ENCODE results near the gene LMLN.
"Not testable (repeated sequence)": the region's sequence is repeated elsewhere in the genome, so short reads cannot be mapped to it uniquely, and the experiment has no call there.

Gene LMLN

DNA sequence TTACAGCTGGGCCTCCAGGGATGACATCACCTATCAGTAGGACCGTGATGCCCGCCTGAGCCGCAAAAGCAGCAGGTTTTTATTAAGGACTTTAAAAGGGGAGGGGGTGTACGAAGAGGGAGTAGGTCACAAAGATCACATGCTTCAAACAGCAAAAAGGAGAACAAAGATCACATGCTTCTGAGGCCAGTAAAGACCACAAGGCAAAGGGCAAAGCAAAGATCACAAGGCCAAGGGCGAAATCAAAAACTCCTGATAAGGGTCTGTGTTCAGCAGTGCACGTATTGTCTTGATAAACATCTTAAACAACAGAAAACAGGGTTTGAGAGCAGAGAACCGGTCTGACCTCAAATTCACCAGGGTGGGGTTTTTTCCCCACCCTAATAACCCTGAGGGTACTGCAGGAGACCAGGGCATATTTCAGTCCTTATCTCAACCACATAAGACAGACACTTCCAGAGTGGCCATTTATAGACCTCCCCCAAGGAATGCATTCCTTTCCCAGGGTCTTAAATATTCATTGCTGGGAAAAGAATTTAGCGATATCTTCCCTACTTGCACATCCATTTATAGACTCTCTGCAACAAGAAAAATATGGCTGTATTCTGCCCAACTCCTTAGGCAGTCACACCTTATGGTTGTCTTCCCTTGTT, 7.4 kb downstream of the LMLN start:
- H3K4me1 Mint-ChIP-seq; H3K4me3 Mint-ChIP-seq; ATAC-seq (ENCODE audit: low read depth); H3K27me3 Mint-ChIP-seq; H3K36me3 Mint-ChIP-seq; DNase-seq (ENCODE audit: low spot score in 2 of 2); H3K9me3 Mint-ChIP-seq; H3K27ac Mint-ChIP-seq: not testable (repeated sequence)

DNA sequence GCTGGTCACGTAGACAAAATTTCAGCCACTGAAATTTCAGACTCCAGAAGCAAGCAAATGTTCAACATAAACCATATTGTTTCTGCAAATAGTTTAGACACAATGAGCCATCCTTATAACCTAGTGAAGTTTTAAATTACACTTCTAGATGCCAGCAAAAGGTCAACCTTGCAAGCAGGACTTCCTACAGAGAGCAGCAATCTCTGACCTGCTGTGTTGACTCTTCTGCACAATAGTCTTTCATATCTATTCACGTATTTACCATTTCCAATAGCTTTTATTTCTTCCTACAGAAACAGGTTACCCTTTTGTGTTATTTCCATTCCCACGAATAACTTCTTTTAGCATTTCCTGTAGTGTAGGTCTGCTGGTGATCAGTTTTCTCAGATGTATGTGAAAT, 10.6 kb downstream of the LMLN start:
- ATAC-seq (ENCODE audit: low read depth) (no peak), DNase-seq (ENCODE audit: low spot score in 2 of 2) (no peak)
- Mint-ChIP-seq H3K27me3 (peaks cover 2% of the 10 kb centered on the region), H3K4me1 (no peaks in the 10 kb centered on the region), H3K36me3 (peaks cover 11% of the 10 kb centered on the region), H3K9me3 (peaks cover 8% of the 10 kb centered on the region), H3K4me3 (no peak overlapping the region), H3K27ac (no peak overlapping the region)

- Mint-ChIP-seq H3K4me1 (no peaks in the 10 kb centered on the region), H3K27ac (no peak overlapping the region), H3K27me3 (peaks cover 2% of the 10 kb centered on the region), H3K4me3 (no peak overlapping the region), H3K36me3 (peaks cover 8% of the 10 kb centered on the region), H3K9me3 (peaks cover 4% of the 10 kb centered on the region)
- DNase-seq (ENCODE audit: low spot score in 2 of 2) (no peak), ATAC-seq (ENCODE audit: low read depth) (no peak)
Observed at GRCh38 chr3:197974016-197974415, 14.0 kb downstream of the LMLN start.

DNA sequence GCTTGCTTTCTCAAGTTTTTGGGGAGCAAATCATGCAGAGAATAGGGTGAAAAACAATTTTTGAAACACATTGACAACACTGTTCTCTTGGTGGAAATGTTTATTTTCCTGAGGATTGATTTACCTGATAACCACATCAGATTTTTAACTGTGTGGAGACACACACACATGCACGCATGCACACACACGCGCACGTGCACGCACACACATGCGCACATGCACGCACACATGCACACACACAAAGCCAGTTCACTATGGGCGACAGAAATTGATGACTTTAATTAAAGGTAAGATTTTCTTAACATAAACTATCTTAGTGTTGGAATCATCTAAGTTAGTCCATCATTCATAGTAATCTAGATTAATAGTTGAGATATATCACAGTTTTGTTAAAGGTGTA, 15.3 kb downstream of the LMLN start:
- ATAC-seq (ENCODE audit: low read depth) (no peak), DNase-seq (ENCODE audit: low spot score in 2 of 2) (no peak)
- peaks cover 4% of the 10 kb centered on the region for H3K9me3 Mint-ChIP-seq
- H3K4me1 Mint-ChIP-seq, result no peaks in the 10 kb centered on the region
- H3K27ac Mint-ChIP-seq, result no peak overlapping the region
- no peak overlapping the region for H3K4me3 Mint-ChIP-seq
- peaks cover 2% of the 10 kb centered on the region for H3K27me3 Mint-ChIP-seq
- peaks cover 10% of the 10 kb centered on the region for H3K36me3 Mint-ChIP-seq

DNA sequence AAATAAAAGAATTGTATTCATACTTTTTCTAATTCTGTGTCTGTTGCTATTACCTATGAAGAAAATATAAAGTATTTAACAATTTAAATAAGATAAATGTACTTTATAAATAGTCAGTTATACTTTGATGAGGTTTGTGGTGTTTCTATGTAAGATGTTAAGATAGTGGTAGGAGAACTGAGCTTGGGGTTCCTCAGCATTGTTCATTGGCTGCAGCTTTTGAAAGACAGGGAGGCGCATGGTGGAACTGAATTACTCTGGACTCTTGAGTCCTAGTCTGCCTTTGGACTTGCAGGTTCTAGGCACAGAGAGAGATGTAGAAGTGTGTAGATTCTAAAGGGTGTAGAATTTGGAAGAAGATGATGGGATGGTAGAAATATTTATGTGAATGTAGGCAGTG, 23.1 kb downstream of the LMLN start:
- no peak for ATAC-seq (ENCODE audit: low read depth)
- H3K9me3 Mint-ChIP-seq, result no peaks in the 10 kb centered on the region
- H3K36me3 Mint-ChIP-seq, result peaks cover 9% of the 10 kb centered on the region
- no peak overlapping the region for H3K27ac Mint-ChIP-seq
- no peaks in the 10 kb centered on the region for H3K27me3 Mint-ChIP-seq
- peaks cover 7% of the 10 kb centered on the region for H3K4me1 Mint-ChIP-seq
- H3K4me3 Mint-ChIP-seq, result no peak overlapping the region
- DNase-seq (ENCODE audit: low spot score in 2 of 2), result no peak

- Mint-ChIP-seq H3K9me3 (no peaks in the 10 kb centered on the region), H3K4me3 (no peak overlapping the region), H3K27ac (no peak overlapping the region), H3K27me3 (no peaks in the 10 kb centered on the region), H3K36me3 (peaks cover 10% of the 10 kb centered on the region), H3K4me1 (no peaks in the 10 kb centered on the region)
- ATAC-seq (ENCODE audit: low read depth) (no peak), DNase-seq (ENCODE audit: low spot score in 2 of 2) (no peak)
Observed at GRCh38 chr3:197989651-197990050, 29.6 kb downstream of the LMLN start.

GRCh38 chr3:197994736-197995135, 34.7 kb downstream of the LMLN start:
- H3K27ac Mint-ChIP-seq, result no peak overlapping the region
- DNase-seq (ENCODE audit: low spot score in 2 of 2) (no peak), ATAC-seq (ENCODE audit: low read depth) (no peak)
- H3K36me3 Mint-ChIP-seq, result peaks cover 11% of the 10 kb centered on the region
- H3K4me1 Mint-ChIP-seq, result no peaks in the 10 kb centered on the region
- no peaks in the 10 kb centered on the region for H3K27me3 Mint-ChIP-seq
- no peaks in the 10 kb centered on the region for H3K9me3 Mint-ChIP-seq
- H3K4me3 Mint-ChIP-seq, result no peak overlapping the region

DNA sequence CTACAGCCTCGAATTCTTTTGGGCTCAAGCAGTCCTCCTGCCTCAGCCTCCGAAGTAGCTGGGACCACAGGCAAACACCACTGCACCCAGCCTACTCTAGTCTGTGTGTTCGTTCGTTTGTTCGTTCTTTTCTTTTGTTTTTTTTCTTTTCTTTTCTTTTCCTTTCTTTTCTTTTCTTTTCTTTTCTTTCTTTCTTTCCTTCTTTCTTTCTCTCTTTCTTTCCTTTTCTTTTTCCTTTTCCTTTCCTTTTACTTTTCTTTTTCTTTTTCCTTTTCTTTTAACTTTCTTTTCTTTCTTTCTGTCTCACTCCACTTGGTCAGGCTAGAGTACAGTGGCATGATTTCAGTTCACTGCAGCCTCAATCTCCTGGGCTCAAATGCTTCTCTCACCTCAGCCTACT, 36.8 kb downstream of the LMLN start:
- H3K4me3 Mint-ChIP-seq, result no peak overlapping the region
- DNase-seq (ENCODE audit: low spot score in 2 of 2), result no peak
- no peaks in the 10 kb centered on the region for H3K27me3 Mint-ChIP-seq
- ATAC-seq (ENCODE audit: low read depth), result no peak
- no peak overlapping the region for H3K27ac Mint-ChIP-seq
- peaks cover 6% of the 10 kb centered on the region for H3K36me3 Mint-ChIP-seq
- no peaks in the 10 kb centered on the region for H3K4me1 Mint-ChIP-seq
- H3K9me3 Mint-ChIP-seq, result no peaks in the 10 kb centered on the region

DNA sequence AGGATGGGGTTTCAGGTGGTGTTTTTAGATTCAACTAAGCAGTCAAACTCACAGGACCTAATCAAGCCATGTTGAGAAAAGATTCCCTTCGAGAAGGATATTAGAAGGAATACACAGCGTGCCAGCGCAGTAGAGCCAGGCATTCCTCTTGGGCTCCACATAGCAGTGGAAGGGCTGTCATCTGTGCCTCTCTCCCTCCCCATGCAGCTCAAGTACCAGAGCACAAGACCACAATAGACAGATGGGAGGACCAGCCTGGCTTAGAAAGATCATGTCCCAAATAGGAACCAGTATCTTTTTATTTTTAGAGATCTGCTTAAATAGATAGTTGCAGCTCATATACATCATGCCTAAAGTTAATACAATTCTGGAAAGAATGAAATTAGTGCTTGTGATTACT, 37.9 kb downstream of the LMLN start:
- no peak for ATAC-seq (ENCODE audit: low read depth)
- DNase-seq (ENCODE audit: low spot score in 2 of 2), result no peak
- Mint-ChIP-seq H3K4me1 (no peaks in the 10 kb centered on the region), H3K9me3 (no peaks in the 10 kb centered on the region), H3K4me3 (no peak overlapping the region), H3K27me3 (no peaks in the 10 kb centered on the region), H3K27ac (no peak overlapping the region), H3K36me3 (peaks cover 3% of the 10 kb centered on the region)

DNA sequence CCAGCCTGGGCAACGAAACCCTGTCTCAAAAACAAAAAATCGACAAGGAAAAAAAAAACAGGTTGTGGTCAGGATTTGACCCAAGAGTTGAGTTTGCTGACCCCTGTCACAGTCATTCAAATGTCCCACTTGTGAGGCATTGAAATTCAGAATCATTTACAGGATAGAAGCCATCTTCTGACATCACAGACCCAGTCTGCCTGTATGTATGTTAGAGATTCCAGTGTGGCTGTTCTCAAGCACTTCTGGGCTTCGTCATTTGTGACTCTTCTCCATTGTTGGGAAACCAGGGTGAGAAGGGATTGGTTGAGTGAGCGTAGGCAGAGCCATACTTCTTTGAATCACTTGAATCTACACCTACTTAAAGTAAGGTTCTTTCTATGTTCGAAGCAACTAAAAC, 57.1 kb downstream of the LMLN start:
- Mint-ChIP-seq H3K36me3 (peaks cover 8% of the 10 kb centered on the region), H3K4me1 (no peaks in the 10 kb centered on the region), H3K9me3 (no peaks in the 10 kb centered on the region), H3K4me3 (no peak overlapping the region), H3K27me3 (no peaks in the 10 kb centered on the region), H3K27ac (no peak overlapping the region)
- no peak for DNase-seq (ENCODE audit: low spot score in 2 of 2)
- ATAC-seq (ENCODE audit: low read depth), result no peak

- H3K27me3 Mint-ChIP-seq, result no peaks in the 10 kb centered on the region
- no peaks in the 10 kb centered on the region for H3K4me1 Mint-ChIP-seq
- no peaks in the 10 kb centered on the region for H3K9me3 Mint-ChIP-seq
- ATAC-seq (ENCODE audit: low read depth), result no peak
- DNase-seq (ENCODE audit: low spot score in 2 of 2), result no peak
- no peak overlapping the region for H3K27ac Mint-ChIP-seq
- peaks cover 10% of the 10 kb centered on the region for H3K36me3 Mint-ChIP-seq
- H3K4me3 Mint-ChIP-seq, result no peak overlapping the region
Observed at GRCh38 chr3:198018416-198018815, 58.4 kb downstream of the LMLN start.

- peaks cover 10% of the 10 kb centered on the region for H3K36me3 Mint-ChIP-seq
- DNase-seq (ENCODE audit: low spot score in 2 of 2) (no peak), ATAC-seq (ENCODE audit: low read depth) (no peak)
- H3K27ac Mint-ChIP-seq, result no peak overlapping the region
- no peak overlapping the region for H3K4me3 Mint-ChIP-seq
- no peaks in the 10 kb centered on the region for H3K9me3 Mint-ChIP-seq
- H3K4me1 Mint-ChIP-seq, result no peaks in the 10 kb centered on the region
- no peaks in the 10 kb centered on the region for H3K27me3 Mint-ChIP-seq
Observed at GRCh38 chr3:198019115-198019514, 59.1 kb downstream of the LMLN start.

- DNase-seq (ENCODE audit: low spot score in 2 of 2) (no peak), ATAC-seq (ENCODE audit: low read depth) (no peak)
- no peaks in the 10 kb centered on the region for H3K4me1 Mint-ChIP-seq
- peaks cover 10% of the 10 kb centered on the region for H3K36me3 Mint-ChIP-seq
- H3K27ac Mint-ChIP-seq, result no peak overlapping the region
- H3K27me3 Mint-ChIP-seq, result no peaks in the 10 kb centered on the region
- H3K9me3 Mint-ChIP-seq, result no peaks in the 10 kb centered on the region
- no peak overlapping the region for H3K4me3 Mint-ChIP-seq
Observed at GRCh38 chr3:198021320-198021719, 61.3 kb downstream of the LMLN start.

DNA sequence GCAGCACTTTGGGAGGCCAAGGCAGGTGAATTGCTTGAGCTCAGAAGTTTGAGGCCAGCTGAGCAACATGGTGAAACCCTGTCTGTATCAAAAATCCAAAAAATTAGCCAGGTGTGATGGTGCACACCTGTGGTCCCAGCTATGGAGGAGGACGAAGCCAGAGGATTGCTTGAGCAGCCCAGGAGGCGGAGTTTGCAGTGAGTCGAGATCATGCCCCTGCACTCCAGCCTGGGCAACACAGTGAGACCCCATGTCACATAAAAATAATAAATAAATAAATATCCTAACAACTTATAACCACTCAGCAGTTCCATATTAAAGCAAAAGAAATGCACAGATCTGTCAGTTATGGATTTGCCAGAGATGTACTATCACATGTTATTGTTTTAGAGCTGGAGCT, 62.6 kb downstream of the LMLN start:
- H3K27me3 Mint-ChIP-seq, result no peaks in the 10 kb centered on the region
- H3K36me3 Mint-ChIP-seq, result peaks cover 14% of the 10 kb centered on the region
- H3K4me1 Mint-ChIP-seq, result no peaks in the 10 kb centered on the region
- no peak overlapping the region for H3K4me3 Mint-ChIP-seq
- no peak overlapping the region for H3K27ac Mint-ChIP-seq
- DNase-seq (ENCODE audit: low spot score in 2 of 2) (no peak), ATAC-seq (ENCODE audit: low read depth) (no peak)
- no peaks in the 10 kb centered on the region for H3K9me3 Mint-ChIP-seq

GRCh38 chr3:198025644-198026043, 65.6 kb downstream of the LMLN start:
- Mint-ChIP-seq H3K27ac (no peak overlapping the region), H3K36me3 (peaks cover 15% of the 10 kb centered on the region), H3K27me3 (no peaks in the 10 kb centered on the region), H3K4me3 (no peak overlapping the region), H3K4me1 (no peaks in the 10 kb centered on the region), H3K9me3 (no peaks in the 10 kb centered on the region)
- no peak for DNase-seq (ENCODE audit: low spot score in 2 of 2)
- no peak for ATAC-seq (ENCODE audit: low read depth)

All from memory B cell (primary cell).